ENCODE data around the gene GNB2. TPM values are rescaled to one million over a fixed set of nuclear protein-coding genes. Genes with fewer than 3 reads are reported as not detected.

GNB2 gene
- total RNA-seq, 1 experiment from 2014 or later = 174 TPM

- Histone ChIP-seq H3K23me2 (ENCODE audit: insufficient read length, low read depth, low read length, poor library complexity, severe bottlenecking) (peaks cover 20% of the 10 kb centered on the region), H2BK120ac (ENCODE audit: low read depth, low read length, poor library complexity, severe bottlenecking) (no peak overlapping the region), H3K18ac (ENCODE audit: insufficient read length, low read depth, low read length) (no peak overlapping the region), H4K91ac (ENCODE audit: insufficient read length, low read depth, low read length) (no peak overlapping the region), H3K27ac (ENCODE audit: insufficient read length, low read depth, low read length) (no peak overlapping the region), H2AK5ac (ENCODE audit: insufficient read length, low read length) (no peak overlapping the region), H3K79me2 (ENCODE audit: insufficient read depth, low read length) (no peaks in the 10 kb centered on the region), H3K4ac (ENCODE audit: low read depth, low read length) (no peak overlapping the region), H2BK20ac (ENCODE audit: low read depth, low read length, poor library complexity, severe bottlenecking) (no peak overlapping the region), H4K5ac (ENCODE audit: insufficient read length, low read depth, low read length) (no peak overlapping the region), H3K27me3 (ENCODE audit: insufficient read depth, low read length) (no peaks in the 10 kb centered on the region), H2AFZ (ENCODE audit: low read length) (no peak overlapping the region), H3K9ac (ENCODE audit: extremely low read depth, insufficient read length, low read length) (no peak overlapping the region), H3K79me1 (ENCODE audit: insufficient read depth, low read depth, low read length, poor library complexity, severe bottlenecking) (no peaks in the 10 kb centered on the region), H3K9me3 (ENCODE audit: control insufficient read depth, low read depth, low read length) (no peaks in the 10 kb centered on the region), H4K8ac (replicated peaks; ENCODE audit: insufficient read length, low read depth, low read length) (no peak overlapping the region), H3K23ac (ENCODE audit: insufficient read length, low read depth, low read length) (no peak overlapping the region), H3K4me1 (ENCODE audit: insufficient read depth, low read length) (no peaks in the 10 kb centered on the region), H2BK5ac (ENCODE audit: insufficient read length, low read length) (no peak overlapping the region), H2BK12ac (ENCODE audit: insufficient read length, low read depth, low read length) (no peak overlapping the region), H2BK15ac (ENCODE audit: low read depth, low read length) (no peak overlapping the region), H3K56ac (ENCODE audit: insufficient read length, low read depth, low read length) (no peak overlapping the region), H3K14ac (ENCODE audit: insufficient read depth, low read length) (no peak overlapping the region), H3T11ph (ENCODE audit: low read length) (no peak overlapping the region), H3K4me2 (ENCODE audit: insufficient read depth, insufficient read length, low read length) (no peak overlapping the region), H4K20me1 (ENCODE audit: control insufficient read depth, insufficient read depth, insufficient read length) (no peaks in the 10 kb centered on the region)
- no peak for TF ChIP-seq CTCF (conservative IDR thresholded peaks at IDR 0.05)
- peaks cover 46% of the 10 kb centered on the region for H3K27me3 Mint-ChIP-seq (ENCODE audit: low read depth)
- H3K4me1 Mint-ChIP-seq = peaks cover 4 to 6% of the 10 kb centered on the region in 2 experiments; a peak in 3 of 4 replicates
- no peaks in the 10 kb centered on the region; a peak in 1 of 5 replicates for H3K9me3 Mint-ChIP-seq
- DNase-seq = no peak
- no CpG with 5 or more reads among the region's 18 CpGs for WGBS (ENCODE audit: extremely low coverage, insufficient read length, low lambda C conversion rate)
- H3K4me3 Mint-ChIP-seq = no peak overlapping the region
- H3K36me3 Mint-ChIP-seq (ENCODE audit: insufficient read depth in 1 of 3, low read depth in 3 of 3) = peaks cover 0 to 4% (median 3%) of the 10 kb centered on the region in 3 experiments; a peak in 3 of 7 replicates
- H3K27ac Mint-ChIP-seq = no peak overlapping the region
These were observed 1.9 kb upstream of the GNB2 start for GRCh38 chr7:100671353-100672327.
